ENCODE measurements around the gene IRAK2.
A peak's percentile ranks its signal among the peaks of the same experiment; 100 is the strongest.

Gene IRAK2

GRCh38 chr3:10192953-10193691, 28.4 kb downstream of the IRAK2 start:
- DNase-seq: no peak

DNA sequence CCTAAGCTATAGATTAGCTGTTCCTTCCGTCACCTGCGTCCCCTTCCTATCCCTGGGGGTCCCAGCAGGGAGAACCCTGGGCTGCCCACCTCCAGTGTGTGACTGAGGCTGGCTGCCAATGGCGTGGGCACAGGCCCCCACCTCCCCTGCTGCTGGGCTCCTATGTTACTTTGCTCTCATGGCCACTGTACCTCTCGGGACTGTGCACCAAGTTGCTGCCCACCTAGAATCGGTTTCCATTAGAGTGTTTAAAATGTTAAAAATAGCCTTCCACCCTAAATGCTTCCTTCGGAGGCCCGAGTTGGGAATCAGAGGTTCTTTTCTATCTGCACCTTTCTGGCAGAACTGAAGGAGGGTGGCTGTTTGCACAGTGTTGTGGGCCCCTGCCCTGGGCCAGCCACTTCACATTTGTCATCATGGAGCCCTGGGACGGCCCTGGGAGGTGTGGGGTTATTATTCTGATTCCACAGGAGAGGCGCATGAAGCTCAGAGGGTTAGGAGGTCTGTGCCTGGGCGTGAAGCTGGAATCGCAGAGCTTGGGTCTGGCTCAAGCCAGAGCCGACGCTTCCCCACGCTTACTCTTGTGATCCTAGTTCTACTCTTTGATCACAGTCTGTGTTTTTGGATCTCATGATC, 29.1 kb downstream of the IRAK2 start:
- DNase-seq: no peak

DNA sequence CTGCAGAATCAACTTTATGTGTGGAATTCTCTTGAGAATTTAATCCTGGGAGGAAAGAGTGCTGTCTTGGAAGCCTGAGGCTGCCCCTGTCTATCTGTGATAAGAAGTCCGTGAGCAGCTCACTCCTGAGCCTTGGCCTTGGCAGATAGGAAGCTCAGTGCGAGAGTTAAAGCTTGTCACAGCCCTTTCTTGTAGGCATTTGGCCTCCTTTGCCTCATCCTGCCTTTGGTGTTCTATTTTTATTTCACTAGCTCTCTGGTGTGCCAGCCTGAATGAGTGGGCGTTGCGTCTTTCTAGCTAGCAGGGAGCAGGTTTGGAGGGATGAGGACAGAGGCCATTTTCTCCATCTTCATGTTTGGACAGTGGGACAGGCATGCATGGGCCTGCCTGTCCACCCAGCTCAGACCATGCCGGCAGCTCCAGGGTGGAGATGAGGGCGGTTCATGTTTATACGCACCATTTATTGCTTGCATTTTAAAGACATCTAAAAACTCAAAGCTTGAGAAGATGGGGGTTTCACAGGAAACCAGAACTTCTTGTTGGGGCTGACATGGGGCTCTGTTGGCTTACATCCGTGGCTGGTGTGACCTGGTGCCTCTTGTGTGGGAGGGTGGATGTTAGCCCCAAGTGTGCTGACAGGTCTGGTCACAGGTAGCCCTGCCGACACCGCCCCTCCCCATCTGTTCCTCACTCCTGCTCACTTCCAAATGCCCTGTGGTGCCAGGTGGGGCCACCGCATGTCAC, 29.8 kb downstream of the IRAK2 start:
- DNase-seq: no peak

- no peak for DNase-seq
Observed at GRCh38 chr3:10195366-10196089, 30.8 kb downstream of the IRAK2 start.

GRCh38 chr3:10196389-10197052, 31.8 kb downstream of the IRAK2 start:
- no peak for DNase-seq

- no peak for DNase-seq
Observed at GRCh38 chr3:10198226-10198625, 33.5 kb downstream of the IRAK2 start.

- peak; percentile 58 for DNase-seq
Observed at GRCh38 chr3:10198761-10199649, 34.3 kb downstream of the IRAK2 start.

DNA sequence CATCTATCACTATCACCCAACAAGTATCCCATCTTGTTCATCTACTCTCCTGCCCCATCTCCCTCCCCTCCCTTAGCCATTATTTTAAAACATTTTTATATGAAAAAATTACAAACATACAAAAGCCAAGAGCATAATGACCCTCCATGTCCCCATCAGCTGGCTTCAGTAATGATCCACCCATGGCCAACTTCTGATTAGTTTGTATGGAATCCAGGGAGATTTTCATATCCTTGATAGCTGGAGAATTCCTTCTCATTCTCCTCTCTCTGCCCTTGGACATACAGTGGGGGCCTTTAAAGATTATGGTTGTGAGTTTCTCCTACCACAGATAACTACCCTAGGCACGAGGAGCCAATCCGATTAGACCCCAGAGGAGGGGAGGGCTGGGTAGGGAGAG, 40.2 kb downstream of the IRAK2 start:
- DNase-seq: no peak

DNA sequence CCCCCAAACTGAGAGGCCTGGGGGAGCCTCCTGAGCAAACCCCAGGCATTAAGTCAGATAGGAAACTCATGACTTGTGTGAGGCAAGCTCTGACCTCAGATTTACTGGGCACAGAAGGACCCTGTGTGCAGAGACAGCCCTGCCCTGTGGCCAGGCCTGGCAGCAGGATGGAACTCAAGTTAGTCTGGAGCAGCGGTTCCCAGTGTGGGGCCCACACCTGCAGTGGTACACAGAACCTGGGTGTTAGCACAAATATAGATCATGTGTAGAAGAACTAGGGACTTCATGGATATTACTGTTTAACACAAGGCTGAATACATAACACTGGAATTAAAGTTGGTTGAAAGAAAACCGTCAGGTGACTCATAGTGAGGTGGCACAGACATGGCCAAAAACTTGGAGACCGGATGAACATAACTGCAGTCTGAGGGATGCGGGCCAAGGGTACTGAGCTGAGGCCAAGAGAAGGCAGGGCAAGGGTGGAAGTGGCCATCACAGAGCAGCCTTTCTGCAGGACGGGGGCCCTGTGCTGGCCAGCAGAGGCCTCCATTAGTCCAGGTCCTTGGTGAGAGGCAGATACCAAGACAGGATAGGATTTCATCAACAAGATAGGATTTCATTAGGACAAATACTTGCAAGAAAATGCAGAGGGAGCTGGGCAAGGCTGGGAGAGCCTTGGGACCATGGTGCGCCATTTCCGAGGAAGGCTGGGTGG, 40.9 kb downstream of the IRAK2 start:
- DNase-seq: no peak

GRCh38 chr3:10206166-10206511, 41.4 kb downstream of the IRAK2 start:
- DNase-seq: no peak

DNA sequence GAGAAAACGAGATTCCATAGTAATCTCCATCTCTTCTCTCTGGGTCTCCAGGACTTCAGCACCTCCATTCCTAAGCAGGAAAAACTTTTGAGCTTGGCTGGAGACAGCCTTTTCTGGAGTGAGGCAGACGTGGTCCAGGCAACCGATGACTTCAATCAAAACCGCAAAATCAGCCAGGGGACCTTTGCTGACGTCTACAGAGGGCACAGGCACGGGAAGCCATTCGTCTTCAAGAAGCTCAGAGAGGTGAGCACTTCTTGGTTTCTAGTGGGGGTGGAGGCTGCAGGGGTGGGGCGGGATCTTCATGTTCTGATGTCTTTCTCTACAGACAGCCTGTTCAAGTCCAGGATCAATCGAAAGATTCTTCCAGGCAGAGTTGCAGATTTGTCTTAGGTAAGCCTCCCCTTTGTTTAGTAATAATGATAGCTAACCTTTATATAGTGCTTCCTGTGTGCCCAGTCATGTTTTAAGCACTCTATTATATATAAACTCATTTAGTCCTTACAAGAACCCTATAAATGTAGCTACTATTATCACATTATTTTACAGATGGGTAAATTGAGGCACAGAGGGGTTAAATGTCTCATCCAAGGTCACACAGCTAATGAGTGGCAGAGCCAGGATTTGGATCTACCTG, 48.6 kb downstream of the IRAK2 start:
- DNase-seq: peak; percentile 60

GRCh38 chr3:10215578-10216368, 51.1 kb downstream of the IRAK2 start:
- no peak for DNase-seq

GRCh38 chr3:10217359-10217758, 52.6 kb downstream of the IRAK2 start:
- no peak for DNase-seq

- DNase-seq: peak; percentile 74
Observed at GRCh38 chr3:10219737-10220136, 55.0 kb downstream of the IRAK2 start.

DNA sequence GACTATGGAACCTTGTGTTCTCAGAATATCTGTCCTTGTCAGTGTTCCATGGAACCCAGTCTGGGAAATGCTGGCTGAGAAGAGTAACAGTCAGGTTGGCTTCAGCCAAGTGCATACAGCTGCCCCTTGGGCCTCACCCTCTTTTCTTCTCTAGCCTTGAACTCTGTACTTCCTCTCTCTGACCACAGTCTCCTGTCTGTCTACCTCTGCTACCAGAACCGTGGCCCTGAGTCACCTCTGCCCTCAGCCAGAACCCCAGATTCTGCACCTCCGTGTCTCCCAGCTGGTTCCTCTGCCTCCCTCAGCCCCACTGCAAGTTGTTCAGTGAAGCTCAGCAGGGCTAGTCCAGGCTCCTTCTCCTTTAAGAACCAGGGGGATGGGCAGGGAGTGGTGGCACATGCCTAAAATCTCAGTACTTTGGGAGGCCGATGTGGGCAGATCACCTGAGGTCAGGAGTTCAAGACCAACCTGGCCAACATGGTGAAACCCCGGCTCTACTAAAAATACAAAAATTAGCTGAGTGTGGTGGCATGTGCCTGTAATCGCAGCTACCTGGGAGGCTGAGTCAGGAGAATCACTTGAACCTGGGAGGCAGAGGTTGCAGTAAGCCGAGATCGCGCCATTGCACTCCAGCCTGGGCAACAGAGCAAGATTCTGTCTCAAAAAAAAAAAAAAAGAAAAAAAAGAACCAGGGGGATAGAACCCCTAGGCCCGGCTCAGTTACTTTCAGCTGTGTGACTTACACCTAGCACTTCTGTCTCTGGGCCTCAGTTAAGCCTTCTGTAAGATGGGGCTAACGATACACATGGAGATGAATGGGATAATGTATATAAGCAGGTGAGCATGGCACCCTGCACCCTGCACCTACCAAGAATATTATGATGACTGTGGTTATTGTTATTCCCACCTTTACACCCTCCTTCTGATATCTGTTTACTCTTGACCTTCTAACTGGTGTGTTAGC, 59.2 kb downstream of the IRAK2 start:
- peak; percentile 94 for DNase-seq

DNA sequence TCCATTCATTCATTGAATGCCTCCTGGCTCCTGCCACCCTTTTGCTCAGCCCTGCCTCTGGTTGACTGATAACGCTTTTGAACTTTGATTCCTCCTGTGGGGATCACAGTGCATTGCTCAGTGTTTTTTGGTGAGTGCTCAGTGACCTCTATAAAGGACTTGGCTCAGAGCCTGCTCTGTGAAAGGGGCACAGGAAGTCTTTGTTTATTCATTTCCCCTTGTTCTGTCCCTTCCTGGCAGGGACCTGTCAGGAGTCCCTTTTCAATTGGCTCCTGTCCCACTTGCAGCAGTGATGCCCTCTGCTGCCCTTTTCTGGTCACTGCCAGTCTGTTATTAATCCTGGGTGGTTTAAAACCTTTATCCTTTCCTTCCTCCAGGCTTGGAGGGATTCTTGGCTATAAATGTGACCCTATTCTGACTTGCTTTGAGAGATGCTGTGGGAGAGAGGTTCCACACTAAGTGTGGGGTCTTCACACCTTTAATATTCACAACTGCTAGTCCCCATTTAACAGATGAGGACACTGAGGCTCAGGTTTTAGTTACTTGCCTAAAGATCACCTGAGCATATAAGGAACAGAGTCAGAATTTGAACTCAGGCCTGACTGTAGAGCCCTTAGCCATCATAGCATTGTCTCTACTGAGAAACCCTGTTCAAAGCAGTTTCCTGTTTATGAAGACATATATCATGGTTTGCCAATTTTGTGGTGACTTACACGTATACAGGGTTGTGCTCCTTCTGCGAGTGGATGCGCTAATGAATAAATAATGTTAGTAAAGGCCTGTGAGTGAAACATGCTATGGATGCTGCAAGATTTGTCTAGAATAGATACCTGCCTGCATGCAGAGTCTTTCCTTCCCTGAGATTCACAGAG, 60.3 kb downstream of the IRAK2 start:
- peak; percentile 94 for DNase-seq

DNA sequence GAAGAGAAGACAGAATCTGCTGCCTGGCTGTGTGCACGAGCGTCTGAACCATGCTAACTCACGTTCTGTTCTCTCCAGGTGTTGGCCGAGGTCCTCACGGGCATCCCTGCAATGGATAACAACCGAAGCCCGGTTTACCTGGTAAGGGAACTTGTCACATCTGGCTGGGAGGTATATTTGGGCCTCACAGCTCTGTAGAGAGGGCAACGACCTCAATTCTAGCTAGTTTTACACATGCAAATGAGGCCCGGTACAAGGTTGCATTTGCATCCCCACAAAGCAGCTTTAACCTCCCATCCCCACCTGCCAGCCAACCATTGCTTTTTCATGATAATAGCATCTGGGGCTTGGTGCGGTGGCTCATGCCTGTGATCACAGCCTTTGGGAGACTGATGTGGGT, 61.6 kb downstream of the IRAK2 start:
- no peak for DNase-seq

Measured in RPMI8226 (cell line).